HG02610 (cell line): ENCODE data around the gene XBP1.
"Not testable (repeated sequence)": the region's sequence is repeated elsewhere in the genome, so short reads cannot be mapped to it uniquely, and the experiment has no call there.

Experiments
- ATAC-seq: cut with Tn5 transposase; IDR thresholded peaks from one replicate; pipeline ENCODE4 v1.9.1; 2021; ENCODE audit warnings: mild to moderate bottlenecking, moderate library complexity; ENCODE audit not compliant: unreplicated experiment

Gene XBP1

GRCh38 chr22:28793976-28794584, 6.3 kb downstream of the XBP1 start:
- ATAC-seq, result no peak

- peak; percentile 16 for ATAC-seq
Observed at GRCh38 chr22:28792491-28793383, 7.6 kb downstream of the XBP1 start.

GRCh38 chr22:28791841-28792490, 8.4 kb downstream of the XBP1 start:
- ATAC-seq, result peak; percentile 58

GRCh38 chr22:28791124-28791523, 9.2 kb downstream of the XBP1 start:
- ATAC-seq, result no peak

- ATAC-seq, result no peak
Observed at GRCh38 chr22:28788601-28789000, 11.8 kb downstream of the XBP1 start.

- ATAC-seq, result no peak
Observed at GRCh38 chr22:28783786-28784671, 16.3 kb downstream of the XBP1 start.

GRCh38 chr22:28780296-28780695, 20.1 kb downstream of the XBP1 start:
- no peak for ATAC-seq

- no peak for ATAC-seq
Observed at GRCh38 chr22:28779833-28780232, 20.5 kb downstream of the XBP1 start.

- no peak for ATAC-seq
Observed at GRCh38 chr22:28774378-28774777, 26.0 kb downstream of the XBP1 start.

- peak; percentile 22 for ATAC-seq
Observed at GRCh38 chr22:28773461-28773867, 26.9 kb downstream of the XBP1 start.

- peak; percentile 79 for ATAC-seq
Observed at GRCh38 chr22:28772633-28773460, 27.5 kb downstream of the XBP1 start, which contains the start of gene CCDC117. CCDC117 (plus strand) TSS chr22:28772695; CDS start chr22:28772850, 155 bp downstream.

- no peak for ATAC-seq
Observed at GRCh38 chr22:28771195-28771791, 29.1 kb downstream of the XBP1 start.

- ATAC-seq, result no peak
Observed at GRCh38 chr22:28769394-28770085, 30.8 kb downstream of the XBP1 start.

GRCh38 chr22:28768701-28769393, 31.5 kb downstream of the XBP1 start:
- ATAC-seq, result no peak

GRCh38 chr22:28766628-28767027, 33.7 kb downstream of the XBP1 start:
- no peak for ATAC-seq

GRCh38 chr22:28762000-28762399, 38.4 kb downstream of the XBP1 start:
- ATAC-seq, result not testable (repeated sequence)

- no peak for ATAC-seq
Observed at GRCh38 chr22:28761449-28761755, 39.0 kb downstream of the XBP1 start.

GRCh38 chr22:28759861-28760560, 40.4 kb downstream of the XBP1 start:
- no peak for ATAC-seq
